Trophoblast cell (in vitro differentiated cells and primary cell): ENCODE measurements around the gene SMAD2.

Source experiments
- DNase-seq, 2 donors: peaks; one replicate each; pipeline ENCODE4 v3.0.0-alpha.2; 2016
- H2AFZ ChIP-seq: 2 replicates; pipeline ENCODE4 v1.6.1; 2013; ENCODE audit warnings: low read length, moderate library complexity, mild to moderate bottlenecking; ENCODE audit not compliant: insufficient read depth, poor library complexity
- H2AK5ac ChIP-seq: 2 replicates; pipeline ENCODE4 v1.6.1; 2013; ENCODE audit warnings: mild to moderate bottlenecking, low read length
- H2BK120ac ChIP-seq: 2 replicates; pipeline ENCODE4 v1.6.1; 2013; ENCODE audit warnings: low read length, mild to moderate bottlenecking, moderate library complexity; ENCODE audit not compliant: insufficient read depth, poor library complexity
- H2BK12ac ChIP-seq: 2 replicates; pipeline ENCODE4 v1.6.1; 2013; ENCODE audit warnings: mild to moderate bottlenecking, low read length, moderate library complexity
- H2BK5ac ChIP-seq: 2 replicates; pipeline ENCODE4 v1.6.1; 2013; ENCODE audit warnings: low read length, low read depth, moderate library complexity, mild to moderate bottlenecking; ENCODE audit not compliant: poor library complexity
- H3K14ac ChIP-seq: 2 replicates; pipeline ENCODE4 v1.6.1; 2013; ENCODE audit warnings: mild to moderate bottlenecking, low read length
- H3K18ac ChIP-seq: 2 replicates; pipeline ENCODE4 v1.6.1; 2013; ENCODE audit warnings: mild to moderate bottlenecking, low read length
- H3K23ac ChIP-seq: 2 replicates; pipeline ENCODE4 v1.6.1; 2013; ENCODE audit warnings: low read length
- H3K27ac ChIP-seq: 2 replicates; pipeline ENCODE4 v1.5.1; 2013; ENCODE audit warnings: low read depth, mild to moderate bottlenecking, inconsistent platforms, low read length, moderate library complexity
- H3K27me3 ChIP-seq: 2 replicates; pipeline ENCODE4 v1.6.1; 2013; ENCODE audit warnings: inconsistent platforms, mild to moderate bottlenecking, low read length, moderate library complexity; ENCODE audit not compliant: insufficient read depth
- H3K36me3 ChIP-seq, 2 experiments: 1 replicate in 1 of 2; 2 replicates in 1 of 2; pipeline ENCODE4 v1.6.1; 2013; ENCODE audit warnings: low read length in 2 of 2, mild to moderate bottlenecking in 2 of 2, moderate library complexity in 1 of 2; ENCODE audit not compliant: insufficient read depth in 2 of 2, control insufficient read depth in 1 of 2
- H3K4ac ChIP-seq: 2 replicates; pipeline ENCODE4 v1.6.1; 2013; ENCODE audit warnings: low read depth, mild to moderate bottlenecking, low read length, moderate library complexity
- H3K4me1 ChIP-seq, 2 experiments: 1 replicate in 1 of 2; 2 replicates in 1 of 2; pipeline ENCODE4 v1.6.1; 2013; ENCODE audit warnings: low read length in 2 of 2, mild to moderate bottlenecking in 2 of 2, moderate library complexity in 1 of 2; ENCODE audit not compliant: insufficient read depth in 2 of 2, control insufficient read depth in 1 of 2
- H3K4me2 ChIP-seq: 2 replicates; pipeline ENCODE4 v1.6.1; 2013; ENCODE audit warnings: inconsistent platforms, mild to moderate bottlenecking, low read length, moderate library complexity
- H3K4me3 ChIP-seq: 2 replicates; pipeline ENCODE4 v1.5.1; 2013; ENCODE audit warnings: mild to moderate bottlenecking, low read depth, low read length, inconsistent platforms
- H3K79me1 ChIP-seq: one replicate; pipeline ENCODE4 v1.6.1; 2013; ENCODE audit warnings: low read length
- H3K79me2 ChIP-seq: 2 replicates; pipeline ENCODE4 v1.6.1; 2013; ENCODE audit warnings: low read length, mild to moderate bottlenecking; ENCODE audit not compliant: control insufficient read depth, insufficient read depth, poor library complexity
- H3K9ac ChIP-seq: 2 replicates; pipeline ENCODE4 v1.6.1; 2013; ENCODE audit warnings: mild to moderate bottlenecking, low read length
- H3K9me3 ChIP-seq: 2 replicates; pipeline ENCODE4 v1.6.1; 2013; ENCODE audit warnings: low read depth, mild to moderate bottlenecking, control low read depth, inconsistent platforms, low read length; ENCODE audit not compliant: insufficient read depth
- H4K12ac ChIP-seq: 2 replicates; pipeline ENCODE4 v1.6.1; 2013; ENCODE audit warnings: low read depth, mild to moderate bottlenecking, low read length, moderate library complexity
- H4K8ac ChIP-seq: 2 replicates; pipeline ENCODE4 v1.6.1; 2013; ENCODE audit warnings: low read depth, mild to moderate bottlenecking, low read length, moderate library complexity
- H4K91ac ChIP-seq: one replicate; pipeline ENCODE4 v1.6.1; 2013; ENCODE audit warnings: low read depth, mild to moderate bottlenecking, low read length, moderate library complexity
- WGBS: extraction: QIAGEN DNeasy Blood & Tissue Kit; methylation state at CpG from one replicate; pipeline ENCODE4 v1.1.7; 2013; ENCODE audit warnings: missing lambda C conversion rate; ENCODE audit not compliant: insufficient read length, insufficient coverage; ENCODE audit errors: extremely low coverage; 5-methylcytosine and 5-hydroxymethylcytosine counted together

The SMAD2 gene

GRCh38 chr18:47799376-47799775 is 131.1 kb downstream of the SMAD2 start:
- Histone ChIP-seq H3K79me2 (no peaks in the 10 kb centered on the region), H3K4me1 (peaks cover 0 to 8% of the 10 kb centered on the region in 2 experiments), H3K27me3 (no peaks in the 10 kb centered on the region), H3K9ac (no peak overlapping the region), H3K36me3 (no peaks in the 10 kb centered on the region), H3K79me1 (no peaks in the 10 kb centered on the region), H2BK5ac (no peak overlapping the region), H3K9me3 (peaks cover 1% of the 10 kb centered on the region), H3K27ac (no peak overlapping the region), H4K91ac (no peak overlapping the region), H4K8ac (no peak overlapping the region), H3K18ac (no peak overlapping the region), H2AFZ (no peak overlapping the region), H2AK5ac (no peak overlapping the region), H3K4ac (no peak overlapping the region), H4K12ac (no peak overlapping the region), H3K14ac (no peak overlapping the region), H3K23ac (no peak overlapping the region), H3K4me2 (no peak overlapping the region), H3K4me3 (no peak overlapping the region), H2BK120ac (no peak overlapping the region), H2BK12ac (no peak overlapping the region)
- no peak for DNase-seq
- WGBS, result no CpG with 5 or more reads among the region's 13 CpGs

- Histone ChIP-seq H3K9ac (no peak overlapping the region), H3K18ac (no peak overlapping the region), H3K9me3 (peaks cover 1% of the 10 kb centered on the region), H3K27ac (no peak overlapping the region), H4K8ac (no peak overlapping the region), H3K23ac (no peak overlapping the region), H2AFZ (no peak overlapping the region), H3K4me3 (no peak overlapping the region), H3K36me3 (no peaks in the 10 kb centered on the region), H3K79me2 (no peaks in the 10 kb centered on the region), H2AK5ac (no peak overlapping the region), H3K79me1 (no peaks in the 10 kb centered on the region), H3K14ac (no peak overlapping the region), H2BK5ac (no peak overlapping the region), H2BK12ac (no peak overlapping the region), H4K91ac (no peak overlapping the region), H3K4me2 (no peak overlapping the region), H4K12ac (no peak overlapping the region), H2BK120ac (no peak overlapping the region), H3K4me1 (peaks cover 0 to 8% of the 10 kb centered on the region in 2 experiments), H3K27me3 (no peaks in the 10 kb centered on the region), H3K4ac (no peak overlapping the region)
- no peak for DNase-seq
- WGBS, result no CpG with 5 or more reads among the region's 11 CpGs
These were observed 132.1 kb downstream of the SMAD2 start for GRCh38 chr18:47798366-47798765.

DNA sequence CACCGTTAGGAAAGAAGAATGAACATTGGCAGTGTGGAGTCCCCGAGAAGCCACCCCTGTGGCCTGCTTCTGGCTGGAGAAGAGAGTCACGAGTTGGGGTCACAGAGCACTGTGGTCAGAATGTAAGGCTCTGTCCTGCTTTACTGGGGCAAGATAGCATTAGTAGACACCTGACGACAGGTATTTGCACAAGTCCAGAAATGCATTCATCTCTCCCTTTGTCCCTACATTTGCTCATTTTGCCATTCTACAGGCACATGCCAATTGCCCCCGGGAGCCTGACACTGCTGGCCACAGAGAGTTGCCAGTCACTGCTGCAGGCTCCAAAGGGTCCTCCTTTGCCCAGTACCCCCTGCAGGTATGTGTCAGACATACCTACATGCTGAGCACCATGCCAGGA is 133.3 kb downstream of the SMAD2 start:
- no peak overlapping the region for H2BK12ac ChIP-seq
- H3K27ac ChIP-seq, result no peak overlapping the region
- H3K36me3 ChIP-seq, result no peaks in the 10 kb centered on the region
- peaks cover 1% of the 10 kb centered on the region for H3K9me3 ChIP-seq
- no peak overlapping the region for H4K8ac ChIP-seq
- H3K79me1 ChIP-seq, result no peaks in the 10 kb centered on the region
- H3K14ac ChIP-seq, result no peak overlapping the region
- no peak overlapping the region for H4K12ac ChIP-seq
- H2AK5ac ChIP-seq, result no peak overlapping the region
- H2BK120ac ChIP-seq, result no peak overlapping the region
- no peak for DNase-seq
- no peak overlapping the region for H3K4ac ChIP-seq
- H3K4me2 ChIP-seq, result no peak overlapping the region
- no peaks in the 10 kb centered on the region for H3K27me3 ChIP-seq
- no peak overlapping the region for H3K18ac ChIP-seq
- no CpG with 5 or more reads among the region's 5 CpGs for WGBS
- H3K23ac ChIP-seq, result no peak overlapping the region
- H2AFZ ChIP-seq, result no peak overlapping the region
- no peak overlapping the region for H2BK5ac ChIP-seq
- H3K4me3 ChIP-seq, result no peak overlapping the region
- no peak overlapping the region for H3K9ac ChIP-seq
- no peak overlapping the region for H4K91ac ChIP-seq
- no peaks in the 10 kb centered on the region for H3K79me2 ChIP-seq
- H3K4me1 ChIP-seq, result peaks cover 0 to 8% of the 10 kb centered on the region in 2 experiments

GRCh38 chr18:47795434-47795814 is 135.0 kb downstream of the SMAD2 start:
- no CpG with 5 or more reads among the region's 7 CpGs for WGBS
- Histone ChIP-seq H3K27me3 (no peaks in the 10 kb centered on the region), H2BK120ac (no peak overlapping the region), H3K36me3 (no peaks in the 10 kb centered on the region), H3K4me2 (no peak overlapping the region), H3K79me2 (no peaks in the 10 kb centered on the region), H3K4ac (no peak overlapping the region), H2BK5ac (no peak overlapping the region), H2AK5ac (no peak overlapping the region), H4K12ac (no peak overlapping the region), H3K27ac (no peak overlapping the region), H4K8ac (no peak overlapping the region), H3K18ac (no peak overlapping the region), H3K79me1 (no peaks in the 10 kb centered on the region), H4K91ac (no peak overlapping the region), H3K23ac (no peak overlapping the region), H3K4me3 (no peak overlapping the region), H3K9ac (no peak overlapping the region), H3K14ac (no peak overlapping the region), H2BK12ac (no peak overlapping the region), H3K4me1 (peaks cover 0 to 3% of the 10 kb centered on the region in 2 experiments), H2AFZ (no peak overlapping the region), H3K9me3 (peaks cover 1% of the 10 kb centered on the region)
- no peak for DNase-seq
